Measurements from ENCODE around the gene SRGAP1. TPM values are rescaled to one million over a fixed set of nuclear protein-coding genes. Genes with fewer than 3 reads are reported as not detected.

SRGAP1 gene
- total and polyA plus RNA-seq, 2 of the 8 experiments (the other 6 are each of a cell fraction or from before 2014, with no cell fraction given): 3.2 to 7.3 TPM

- Histone ChIP-seq H3K14ac (ENCODE audit: insufficient read length) (no peak overlapping the region), H2BK5ac (ENCODE audit: low read depth, low read length) (no peak overlapping the region), H3K4me3 (ENCODE audit: extremely low read depth in 1 of 4, insufficient read depth in 2 of 4, low read depth in 3 of 4, low read length in 4 of 4) (no peak overlapping the region), H3K9me3 (ENCODE audit: insufficient read depth in 2 of 2, low read depth in 1 of 2, low read length in 1 of 2) (no peaks in the 10 kb centered on the region), H3K18ac (ENCODE audit: extremely low read depth, low read length) (no peak overlapping the region), H2BK12ac (ENCODE audit: low read depth, low read length) (no peak overlapping the region), H2AFZ (ENCODE audit: low read length) (no peak overlapping the region), H3K56ac (replicated peaks; ENCODE audit: insufficient read length, low read depth, low read length) (no peak overlapping the region), H3K4ac (replicated peaks; ENCODE audit: insufficient read length, low read depth, low read length) (no peak overlapping the region), H3K27ac (ENCODE audit: low read depth, low read length) (no peak overlapping the region), H2BK120ac (replicated peaks; ENCODE audit: low read depth, low read length) (no peak overlapping the region), H3K23ac (ENCODE audit: insufficient read length) (no peak overlapping the region), H3K4me2 (ENCODE audit: insufficient read depth in 1 of 2, low read depth in 2 of 2, low read length in 2 of 2) (no peak overlapping the region), H3K79me2 (ENCODE audit: control insufficient read depth in 1 of 2, insufficient read depth in 2 of 2, low read length in 2 of 2) (no peaks in the 10 kb centered on the region), H3K36me3 (ENCODE audit: control insufficient read depth in 2 of 4, insufficient read depth in 4 of 4, low read length in 3 of 4) (no peaks in the 10 kb centered on the region), H4K91ac (replicated peaks; ENCODE audit: insufficient read length, low read length) (no peak overlapping the region), H4K8ac (ENCODE audit: extremely low read depth, insufficient read depth, low read length) (no peak overlapping the region), H3K79me1 (ENCODE audit: low read depth, low read length) (no peaks in the 10 kb centered on the region), H4K20me1 (replicated peaks in 1 of 2; ENCODE audit: control insufficient read depth in 1 of 2, insufficient read depth in 2 of 2, low read length in 2 of 2) (no peaks in the 10 kb centered on the region), H2BK15ac (ENCODE audit: low read length) (no peak overlapping the region), H3K23me2 (ENCODE audit: low read depth, low read length) (no peaks in the 10 kb centered on the region), H4K5ac (ENCODE audit: insufficient read length, low read depth, low read length) (no peak overlapping the region), H3K4me1 (replicated peaks in 1 of 4; ENCODE audit: control insufficient read depth in 3 of 4, insufficient read depth in 4 of 4, low read length in 3 of 4) (no peaks in the 10 kb centered on the region), H3K9ac (replicated peaks in 1 of 4; ENCODE audit: extremely low read depth in 1 of 4, low read depth in 3 of 4, low read length in 3 of 4) (no peak overlapping the region), H2AK5ac (ENCODE audit: low read depth, low read length) (no peak overlapping the region), H3K27me3 (replicated peaks in 1 of 4; ENCODE audit: control insufficient read depth in 3 of 4, extremely low read depth in 1 of 4, insufficient read depth in 3 of 4, low read length in 3 of 4) (no peaks in the 10 kb centered on the region), H2BK20ac (ENCODE audit: low read length) (no peak overlapping the region)
- ChIA-PET CTCF (ENCODE audit: partially characterized antibody) (interaction anchor here (1.4 kb wide), 1 partner anchor 15 kb away, joined by 3 read pairs; no protein-coding TSS in a partner anchor), POLR2A (ENCODE audit: partially characterized antibody) (no interaction called here)
- TF ChIP-seq ATF3 (IDR thresholded peaks at IDR 0.05; ENCODE audit: insufficient read depth, low read depth, low read length): no peak
- TF ChIP-seq SIRT6 (IDR thresholded peaks at IDR 0.05; ENCODE audit: low read length): no peak
- TF ChIP-seq EP300 (IDR thresholded peaks at IDR 0.05; ENCODE audit: borderline replicate concordance in 1 of 2, low read depth in 2 of 2, low read length in 2 of 2): no peak
- TF ChIP-seq, protein P1, sequence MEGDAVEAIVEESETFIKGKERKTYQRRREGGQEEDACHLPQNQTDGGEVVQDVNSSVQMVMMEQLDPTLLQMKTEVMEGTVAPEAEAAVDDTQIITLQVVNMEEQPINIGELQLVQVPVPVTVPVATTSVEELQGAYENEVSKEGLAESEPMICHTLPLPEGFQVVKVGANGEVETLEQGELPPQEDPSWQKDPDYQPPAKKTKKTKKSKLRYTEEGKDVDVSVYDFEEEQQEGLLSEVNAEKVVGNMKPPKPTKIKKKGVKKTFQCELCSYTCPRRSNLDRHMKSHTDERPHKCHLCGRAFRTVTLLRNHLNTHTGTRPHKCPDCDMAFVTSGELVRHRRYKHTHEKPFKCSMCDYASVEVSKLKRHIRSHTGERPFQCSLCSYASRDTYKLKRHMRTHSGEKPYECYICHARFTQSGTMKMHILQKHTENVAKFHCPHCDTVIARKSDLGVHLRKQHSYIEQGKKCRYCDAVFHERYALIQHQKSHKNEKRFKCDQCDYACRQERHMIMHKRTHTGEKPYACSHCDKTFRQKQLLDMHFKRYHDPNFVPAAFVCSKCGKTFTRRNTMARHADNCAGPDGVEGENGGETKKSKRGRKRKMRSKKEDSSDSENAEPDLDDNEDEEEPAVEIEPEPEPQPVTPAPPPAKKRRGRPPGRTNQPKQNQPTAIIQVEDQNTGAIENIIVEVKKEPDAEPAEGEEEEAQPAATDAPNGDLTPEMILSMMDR (IDR thresholded peaks at IDR 0.05; ENCODE audit: control extremely low read depth in 1 of 3, insufficient read depth in 1 of 3, low read depth in 1 of 3, low read length in 3 of 3): no peak
- TF ChIP-seq BRCA1 (IDR thresholded peaks at IDR 0.05; ENCODE audit: low read depth, low read length): no peak
- no peak for TF ChIP-seq KDM1A (IDR thresholded peaks at IDR 0.05; ENCODE audit: borderline replicate concordance, low read length)
- TF ChIP-seq FOSL1 (IDR thresholded peaks at IDR 0.05; ENCODE audit: insufficient read depth, low read depth, low read length): no peak
- TF ChIP-seq ATF2 (IDR thresholded peaks at IDR 0.05; ENCODE audit: low read length): no peak
- TF ChIP-seq CBX5 (IDR thresholded peaks at IDR 0.05; ENCODE audit: low read depth, low read length): no peak
- FAIRE-seq (no peak), DNase-seq (ENCODE audit: low read depth in 1 of 2, low spot score in 2 of 2) (no peak)
Measured at GRCh38 chr12:63998584-63998983, 154.1 kb downstream of the SRGAP1 start.
